HepG2 (cell line): ENCODE data around the gene PROC. TPM values are rescaled to one million over a fixed set of nuclear protein-coding genes. Genes with fewer than 3 reads are reported as not detected.
A peak's percentile ranks its signal among the peaks of the same experiment; 100 is the strongest.

Experiments
- CENPT ChIP-seq: sonication (generic); formaldehyde crosslinking; IDR thresholded peaks from 2 replicates; pipeline ENCODE4 v1.8.0; 2022; ENCODE audit warnings: low read depth, mild to moderate bottlenecking, moderate library complexity, missing genetic modification reagents
- MYC ChIP-seq: sonication (generic); formaldehyde crosslinking; IDR thresholded peaks from 2 replicates; pipeline ENCODE4 v1.9.0; 2021; ENCODE audit warnings: missing genetic modification reagents, borderline replicate concordance
- NRL ChIP-seq: sonication (generic); formaldehyde crosslinking; IDR thresholded peaks from 2 replicates; pipeline ENCODE4 v1.5.0; 2020; ENCODE audit warnings: missing genetic modification reagents, mild to moderate bottlenecking, moderate library complexity, borderline replicate concordance
- U2AF1 ChIP-seq: fragments of 200-400 bp; formaldehyde crosslinking; optimal IDR thresholded peaks from 2 replicates; pipeline ENCODE3; 2017; ENCODE audit warnings: mild to moderate bottlenecking, low read depth, low read length
- ZBTB40 ChIP-seq, 2 experiments: fragments of 450-650 bp in 1 of 2; sonication (generic) in 1 of 2; formaldehyde crosslinking in 1 of 2; IDR thresholded peaks; 2 replicates each; pipeline versions ENCODE4 v1.6.1 to v1.8.0; 2016 to 2022; ENCODE audit warnings: antibody characterized with exemption in 1 of 2, mild to moderate bottlenecking in 1 of 2, missing genetic modification reagents in 1 of 2
- ZNF496 ChIP-seq: sonication (generic); formaldehyde crosslinking; IDR thresholded peaks from 2 replicates; pipeline ENCODE4 v1.8.1; 2023; ENCODE audit warnings: mild to moderate bottlenecking, moderate library complexity, missing genetic modification reagents; ENCODE audit not compliant: insufficient replicate concordance
- ZNF616 ChIP-seq: sonication (generic); formaldehyde crosslinking; IDR thresholded peaks from 2 replicates; pipeline ENCODE4 v1.5.0; 2020; ENCODE audit warnings: low read depth, mild to moderate bottlenecking, missing genetic modification reagents
- ZNF883 ChIP-seq: sonication (generic); formaldehyde crosslinking; IDR thresholded peaks from 2 replicates; pipeline ENCODE4 v1.5.1; 2020; ENCODE audit warnings: mild to moderate bottlenecking, missing genetic modification reagents; ENCODE audit errors: not compliant biosample characterization
- polyA plus RNA-seq, 8 experiments: library from polyadenylated mRNA; depleted of rRNA in 3 of 8; stranded (reverse) in 7 of 8; unstranded in 1 of 8; fragments of >200 nt; fragmentation: Illumina TruSeq in 4 of 8; extraction: Trizol in 4 of 8; gene quantifications; 2 replicates each; pipeline versions ENCODE4 v1.2.1 to v1.2.3, GENCODE V29; 2011 to 2016; ENCODE audit warnings: low read depth in 4 of 8, missing spikeins in 1 of 8, mixed read lengths in 1 of 8; ENCODE audit not compliant: insufficient read depth in 1 of 8
- total RNA-seq, 5 experiments: library from RNA; depleted of rRNA; stranded (reverse); fragments of >200 nt; fragmentation: Illumina TruSeq; extraction: Trizol; gene quantifications; 2 replicates each; pipeline ENCODE4 v1.2.3, GENCODE V29; 2016; ENCODE audit warnings: low read depth in 1 of 5

PROC gene
- total and polyA plus RNA-seq, 2 of the 13 experiments (the other 11 are each of a cell fraction or from before 2014, with no cell fraction given) = 134 to 185 TPM

- TF ChIP-seq ZBTB40 (IDR thresholded peaks at IDR 0.05) = no peak
- 0 out of 2 replicates have a peak, but pooled peaks have one; percentile 22 for TF ChIP-seq ZBTB40 (CRISPR knock-in tag; IDR thresholded peaks at IDR 0.05)
- peak; percentile 33 for TF ChIP-seq ZNF883
- 0 out of 2 replicates have a peak, but pooled peaks have one; percentile 50 for TF ChIP-seq NRL (CRISPR knock-in tag)
- TF ChIP-seq ZNF616 (CRISPR knock-in tag) = 0 out of 2 replicates have a peak, but pooled peaks have one; percentile 37
- TF ChIP-seq CENPT = no peak
- no peak for TF ChIP-seq ZNF496 (CRISPR knock-in tag)
- 0 out of 2 replicates have a peak, but pooled peaks have one; percentile 20 for TF ChIP-seq MYC (CRISPR knock-in tag)
- no peak for TF ChIP-seq U2AF1
Observed at GRCh38 chr2:127456960-127457359, 38.7 kb downstream of the PROC start (continued).
